NB4 (cell line): Measurements from ENCODE around the gene EID2.

Experiments
- POLR2A ChIP-seq: IDR thresholded peaks from 2 replicates; pipeline ENCODE4 v1.6.1; 2011; ENCODE audit warnings: mild to moderate bottlenecking; ENCODE audit not compliant: insufficient read length; ENCODE audit errors: extremely low read depth
- TF ChIP-seq, protein P1 (sequence below): IDR thresholded peaks from one replicate; pipeline ENCODE4 v1.5.1; 2012; ENCODE audit warnings: low read depth, low read length

DNA sequence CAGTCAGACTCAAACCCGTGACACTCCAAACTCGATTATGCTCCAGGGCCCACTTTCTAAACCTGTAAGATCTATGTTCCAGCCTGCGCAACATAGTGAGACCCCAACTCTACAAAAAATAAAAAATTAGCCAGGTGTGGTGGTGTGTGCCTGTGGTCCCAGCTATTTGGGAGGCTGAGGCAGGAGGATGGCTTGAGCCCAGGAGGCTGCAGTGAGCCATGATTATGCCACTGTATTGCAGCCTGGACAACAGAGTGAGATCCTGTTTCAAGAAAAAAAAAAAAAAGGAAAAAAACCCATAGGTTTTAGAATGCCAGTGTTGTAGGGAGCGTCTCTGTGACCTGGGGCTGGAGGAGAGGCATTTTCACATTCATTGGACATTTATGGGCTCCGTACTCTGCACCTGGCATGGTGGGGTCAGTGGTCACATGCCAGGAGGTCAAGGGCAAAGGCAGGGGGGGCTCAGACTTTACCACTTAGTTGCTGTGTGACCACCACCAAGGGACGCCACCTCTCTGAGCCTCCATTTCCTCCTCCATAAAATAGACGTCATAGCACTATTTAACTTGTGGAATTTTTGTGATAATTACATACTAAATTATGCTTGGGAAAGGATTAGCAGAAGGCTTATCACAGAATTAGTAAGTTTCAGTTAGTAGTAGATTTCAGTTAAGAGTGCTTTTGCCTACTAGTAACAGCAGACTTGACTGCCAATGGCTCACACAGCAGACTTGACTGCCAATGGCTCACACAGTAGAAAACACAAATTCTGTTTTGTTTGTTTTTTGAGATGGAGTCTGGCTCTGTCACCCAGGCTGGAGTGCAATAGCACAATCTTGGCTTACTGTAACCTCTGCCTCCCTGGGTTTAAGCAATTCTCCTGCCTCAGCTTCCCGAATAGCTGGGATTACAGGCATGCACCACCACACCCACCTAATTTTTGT is 19.1 kb downstream of the EID2 start:
- TF ChIP-seq POLR2A: no peak
- TF ChIP-seq, protein P1, sequence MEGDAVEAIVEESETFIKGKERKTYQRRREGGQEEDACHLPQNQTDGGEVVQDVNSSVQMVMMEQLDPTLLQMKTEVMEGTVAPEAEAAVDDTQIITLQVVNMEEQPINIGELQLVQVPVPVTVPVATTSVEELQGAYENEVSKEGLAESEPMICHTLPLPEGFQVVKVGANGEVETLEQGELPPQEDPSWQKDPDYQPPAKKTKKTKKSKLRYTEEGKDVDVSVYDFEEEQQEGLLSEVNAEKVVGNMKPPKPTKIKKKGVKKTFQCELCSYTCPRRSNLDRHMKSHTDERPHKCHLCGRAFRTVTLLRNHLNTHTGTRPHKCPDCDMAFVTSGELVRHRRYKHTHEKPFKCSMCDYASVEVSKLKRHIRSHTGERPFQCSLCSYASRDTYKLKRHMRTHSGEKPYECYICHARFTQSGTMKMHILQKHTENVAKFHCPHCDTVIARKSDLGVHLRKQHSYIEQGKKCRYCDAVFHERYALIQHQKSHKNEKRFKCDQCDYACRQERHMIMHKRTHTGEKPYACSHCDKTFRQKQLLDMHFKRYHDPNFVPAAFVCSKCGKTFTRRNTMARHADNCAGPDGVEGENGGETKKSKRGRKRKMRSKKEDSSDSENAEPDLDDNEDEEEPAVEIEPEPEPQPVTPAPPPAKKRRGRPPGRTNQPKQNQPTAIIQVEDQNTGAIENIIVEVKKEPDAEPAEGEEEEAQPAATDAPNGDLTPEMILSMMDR: no peak
